Right lung (tissue), 5 donors: ENCODE measurements around the gene ANO1. TPM values are rescaled to one million over a fixed set of nuclear protein-coding genes. Genes with fewer than 3 reads are reported as not detected.
"Not testable (repeated sequence)": the region's sequence is repeated elsewhere in the genome, so short reads cannot be mapped to it uniquely, and the experiment has no call there.

ENCODE experiments used
- DNase-seq, 2 donors: peaks; one replicate each; pipeline ENCODE4 v3.0.0-alpha.2; 2013
- polyA plus RNA-seq, 5 donors: library from polyadenylated mRNA; unstranded; fragments of 120-200 nt; gene quantifications; one replicate each; pipeline versions ENCODE4 v1.2.1 to v1.2.3, GENCODE V29; 2013; ENCODE audit warnings: inconsistent platforms in 1 of 5, low replicate concordance in 1 of 5; ENCODE audit not compliant: insufficient read length in 5 of 5, insufficient read depth in 1 of 5

ANO1 gene
- polyA plus RNA-seq, 5 donors: 5.6 to 13.0 (median 7.4) TPM

DNA sequence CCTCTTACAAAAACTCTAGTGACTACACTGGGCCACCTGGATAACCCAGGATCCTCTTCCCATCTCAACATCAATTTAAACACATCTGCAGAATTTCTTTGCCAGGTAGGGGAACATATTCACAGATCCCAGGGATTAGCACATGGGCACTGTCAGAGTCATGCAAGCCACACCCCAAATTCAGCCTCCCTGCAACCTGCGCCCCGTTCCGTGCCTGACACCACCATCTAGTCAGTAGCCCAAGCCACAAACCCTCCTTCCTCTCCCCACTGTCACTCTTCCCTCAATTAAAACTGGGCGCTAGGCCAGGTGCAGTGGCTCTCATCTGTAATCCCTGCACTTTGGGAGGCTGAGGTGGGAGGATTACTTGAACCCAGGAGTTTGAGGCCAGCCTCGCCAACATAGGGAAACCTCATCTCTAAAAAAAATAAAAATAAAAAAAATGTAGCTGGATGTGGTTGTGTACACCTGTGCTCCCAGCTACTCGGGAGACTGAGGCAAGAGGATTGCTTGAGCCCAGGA, 131.3 kb downstream of the ANO1 start:
- no peak for DNase-seq

DNA sequence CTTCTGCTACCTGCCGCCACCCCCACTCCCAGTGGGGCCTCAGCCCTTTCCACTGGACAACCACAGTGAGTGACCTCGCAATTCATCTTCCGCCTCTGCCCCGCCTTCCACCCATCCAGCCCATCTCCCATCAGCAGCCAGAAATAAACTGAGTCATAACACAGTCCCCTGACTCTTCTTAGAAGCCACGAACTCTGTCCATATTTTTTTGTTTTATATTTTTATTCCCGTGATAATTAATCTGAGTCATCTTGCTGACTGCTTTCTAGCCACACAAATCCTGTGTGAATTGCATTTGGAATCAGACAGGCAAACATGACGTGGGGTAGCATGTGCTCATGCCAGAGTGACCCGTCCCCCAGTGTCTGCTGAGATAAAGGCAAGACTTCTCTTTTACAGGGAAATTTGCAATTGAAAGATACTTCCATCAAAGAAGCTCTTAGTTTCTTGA, 132.0 kb downstream of the ANO1 start:
- DNase-seq: no peak

DNA sequence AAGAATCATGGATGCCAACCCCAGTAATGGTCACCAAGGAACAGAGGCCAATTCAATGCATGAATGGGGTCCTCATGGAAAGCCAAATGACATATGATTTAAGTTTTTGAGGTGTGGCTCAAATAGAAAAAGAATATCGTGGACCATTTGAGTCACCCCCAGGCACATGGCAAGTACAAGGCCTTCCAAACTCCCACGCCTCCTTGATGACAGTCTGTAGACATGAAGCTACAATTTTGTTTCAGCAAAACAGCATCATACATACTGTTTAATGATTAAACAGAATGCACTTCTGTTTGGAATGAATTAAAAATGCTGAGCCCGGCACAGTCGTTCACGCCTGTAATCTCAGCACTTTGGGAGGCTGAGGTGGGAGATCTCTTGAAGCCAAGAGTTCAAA, 132.4 kb downstream of the ANO1 start:
- no peak for DNase-seq

DNA sequence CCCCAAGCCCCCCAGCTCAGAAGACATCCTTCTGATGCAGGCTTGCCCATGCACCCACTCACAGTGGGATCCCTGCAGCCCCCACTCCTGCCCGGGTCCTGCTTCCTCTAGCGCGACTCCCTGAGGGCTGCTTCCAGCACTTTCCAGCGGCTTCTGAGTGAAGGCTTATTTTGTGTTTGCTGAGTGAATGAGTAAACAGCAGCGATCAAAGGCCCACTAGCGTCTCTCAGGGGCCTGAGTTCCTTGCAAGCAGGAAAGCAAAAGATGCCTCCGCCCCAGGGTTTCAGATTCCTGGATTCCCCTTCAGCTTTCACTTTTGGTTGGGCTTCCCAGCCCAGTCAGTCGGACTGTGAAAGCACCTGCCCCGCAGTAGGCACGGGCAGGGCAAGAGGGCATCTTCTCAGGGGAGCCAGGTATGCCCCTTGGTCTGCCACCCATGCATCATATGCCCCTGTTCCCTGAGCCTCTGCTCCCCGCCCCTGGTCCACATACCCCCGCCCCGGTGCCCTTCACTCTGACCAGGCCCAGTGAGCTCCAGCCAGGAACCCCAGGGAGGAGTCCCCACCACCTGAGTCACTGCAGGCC, 134.2 kb downstream of the ANO1 start:
- no peak for DNase-seq

DNA sequence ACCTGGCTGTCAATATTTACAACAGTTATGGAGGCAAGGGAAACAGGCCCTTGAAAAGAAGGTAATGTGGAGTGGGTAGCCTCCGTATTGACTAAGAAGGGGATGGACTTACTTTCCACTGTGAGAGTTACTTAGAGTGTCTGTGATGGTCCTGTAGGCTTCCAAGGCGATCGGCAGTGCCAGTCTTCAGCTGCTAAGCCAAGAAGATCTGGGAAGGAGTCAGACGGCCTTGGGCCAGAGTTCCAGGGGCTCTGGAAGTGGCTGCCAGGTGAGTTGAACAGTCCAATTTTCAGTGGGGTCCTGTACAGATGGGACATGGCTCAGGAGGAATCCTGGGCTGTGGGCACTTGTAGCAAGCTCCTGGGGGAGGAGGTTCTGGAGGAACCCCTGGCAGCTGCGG, 139.3 kb downstream of the ANO1 start:
- not testable (repeated sequence) for DNase-seq

DNA sequence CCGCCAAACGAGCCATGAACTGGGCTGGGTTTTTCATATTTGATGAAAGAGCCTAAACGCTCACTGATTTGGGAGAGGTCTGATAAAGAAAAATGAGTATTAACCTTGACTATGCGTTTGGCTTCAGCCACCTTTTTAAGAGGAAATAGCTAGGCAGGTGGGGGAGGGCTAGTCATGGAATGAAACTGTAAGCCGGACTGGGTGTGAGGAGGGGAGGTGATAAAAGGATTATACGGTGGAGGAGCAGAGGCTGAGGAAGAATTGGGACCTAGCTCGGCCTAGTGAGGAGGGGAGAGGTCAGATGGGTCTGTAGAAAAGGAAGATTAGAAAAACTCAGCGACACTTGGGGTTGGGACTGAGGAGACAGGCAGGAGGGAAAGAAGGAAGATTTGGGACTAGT, 140.0 kb downstream of the ANO1 start:
- not testable (repeated sequence) for DNase-seq

DNA sequence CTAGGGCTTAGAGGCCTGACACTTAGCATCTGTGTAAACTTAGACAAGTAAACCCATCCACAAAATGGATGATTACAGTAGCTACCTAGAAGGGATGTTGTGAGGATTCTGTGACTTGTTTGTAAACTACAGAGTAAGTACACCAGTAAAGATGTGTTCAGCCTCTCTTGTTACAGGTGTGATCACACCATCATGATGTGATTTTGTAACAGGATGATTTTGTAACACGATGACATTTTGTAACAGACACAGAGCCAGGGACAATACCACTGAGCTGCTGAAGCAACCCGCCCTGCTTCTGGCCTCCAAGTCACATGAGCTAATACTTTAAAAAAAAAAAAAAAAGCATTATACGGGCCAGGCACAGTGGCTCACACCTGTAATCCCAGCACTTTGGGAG, 142.0 kb downstream of the ANO1 start:
- no peak for DNase-seq

DNA sequence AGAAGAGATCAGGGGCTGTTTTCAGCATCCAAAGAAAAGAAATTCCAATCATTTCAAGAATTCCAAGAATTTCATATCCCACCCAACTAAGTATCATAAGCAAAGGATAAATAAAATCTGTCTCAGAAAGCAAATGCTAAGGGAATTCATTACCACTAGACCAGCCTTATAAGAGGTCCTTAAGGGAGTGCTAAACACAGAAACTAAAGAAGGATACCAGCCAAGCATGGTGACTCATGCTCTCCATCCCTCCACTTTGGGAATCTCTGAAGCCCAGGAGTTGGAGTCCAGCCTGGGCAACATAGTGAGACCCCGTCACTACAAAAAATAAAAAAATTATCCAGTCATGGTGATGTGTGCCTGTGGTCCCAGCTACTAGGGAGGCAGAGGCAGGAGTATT, 142.8 kb downstream of the ANO1 start:
- DNase-seq: no peak

DNA sequence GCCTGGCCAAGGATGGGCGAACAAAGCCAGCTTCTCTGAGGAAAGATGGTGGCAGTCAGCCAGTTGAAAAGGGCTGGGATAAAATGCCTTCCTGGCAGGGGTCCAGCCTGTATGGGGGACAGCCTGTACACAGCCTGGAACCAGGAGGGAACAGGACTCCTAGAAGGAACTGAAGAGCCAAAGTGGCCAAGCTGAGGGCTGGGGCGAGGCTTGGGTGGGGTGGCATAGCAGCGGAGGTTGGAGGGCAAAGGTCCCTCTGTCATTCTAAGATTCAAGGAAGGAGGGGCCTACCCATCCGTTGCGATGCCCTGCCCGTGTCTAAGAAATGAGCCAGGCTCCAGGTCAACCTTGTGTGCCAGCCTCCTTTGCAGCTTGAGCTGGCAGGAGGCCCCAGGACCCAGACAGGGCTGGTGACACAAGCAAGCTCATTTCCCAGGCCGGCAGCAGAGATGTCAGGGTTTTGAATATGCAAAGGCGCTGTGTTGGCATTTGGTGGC, 147.6 kb downstream of the ANO1 start:
- no peak for DNase-seq

DNA sequence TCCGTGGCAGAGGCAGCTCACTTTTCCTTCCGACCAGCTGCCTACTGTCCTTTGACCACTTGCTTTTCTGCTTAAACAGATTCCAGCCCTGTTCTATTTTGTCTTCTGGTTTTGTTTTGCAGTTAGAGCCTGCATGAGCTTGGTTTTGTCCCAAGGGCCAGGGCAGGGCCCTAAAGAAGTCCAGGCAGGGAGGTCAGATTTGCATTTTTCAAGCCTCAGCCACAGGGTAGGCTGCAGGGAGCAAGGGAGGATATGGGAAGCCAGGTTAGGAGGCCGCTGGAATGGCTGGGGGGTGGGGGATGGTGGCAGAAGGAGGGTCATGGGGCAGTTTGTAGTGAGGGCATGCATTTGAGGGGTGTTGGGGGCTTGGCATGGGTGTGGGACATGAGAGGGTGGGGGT, 148.1 kb downstream of the ANO1 start:
- DNase-seq: no peak

DNA sequence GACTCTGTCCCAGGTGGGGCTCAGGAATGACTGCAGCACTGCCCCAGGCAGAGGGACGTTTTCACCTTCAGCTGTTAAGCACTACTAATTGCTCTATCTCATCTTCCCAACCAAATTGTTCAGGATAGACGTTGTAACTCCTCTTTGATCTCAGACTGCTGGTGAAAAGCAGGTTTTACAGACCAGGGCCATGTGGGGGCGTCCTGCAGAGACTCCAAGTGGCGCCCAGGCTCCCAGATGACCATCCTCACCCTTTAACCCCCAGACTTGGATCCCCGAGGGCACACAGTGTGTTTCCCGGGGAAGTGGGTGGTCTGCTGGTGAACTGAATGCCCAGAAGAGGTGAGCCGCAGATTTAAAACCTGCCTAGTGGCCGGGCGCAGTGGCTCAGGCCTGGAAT, 148.8 kb downstream of the ANO1 start:
- no peak for DNase-seq

DNA sequence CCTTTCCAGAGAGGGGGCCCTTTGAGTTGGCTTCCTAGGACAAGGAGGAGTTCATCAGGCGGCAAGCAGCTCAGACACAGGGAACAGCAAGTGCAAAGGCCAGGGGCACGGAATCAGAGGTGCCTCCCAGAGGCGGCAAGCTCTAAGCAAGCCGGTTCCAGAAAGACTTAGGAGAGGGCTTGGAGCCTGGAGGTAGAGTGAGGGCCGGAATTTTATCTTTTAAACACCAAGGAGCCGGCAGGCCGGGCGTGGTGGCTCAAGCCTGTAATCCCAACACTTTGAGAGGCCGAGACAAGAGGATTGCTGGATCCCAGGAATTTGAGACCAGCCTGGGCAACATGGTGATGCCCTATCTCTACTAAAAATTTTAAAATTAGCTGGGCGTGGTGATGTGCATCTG, 151.6 kb downstream of the ANO1 start:
- no peak for DNase-seq

DNA sequence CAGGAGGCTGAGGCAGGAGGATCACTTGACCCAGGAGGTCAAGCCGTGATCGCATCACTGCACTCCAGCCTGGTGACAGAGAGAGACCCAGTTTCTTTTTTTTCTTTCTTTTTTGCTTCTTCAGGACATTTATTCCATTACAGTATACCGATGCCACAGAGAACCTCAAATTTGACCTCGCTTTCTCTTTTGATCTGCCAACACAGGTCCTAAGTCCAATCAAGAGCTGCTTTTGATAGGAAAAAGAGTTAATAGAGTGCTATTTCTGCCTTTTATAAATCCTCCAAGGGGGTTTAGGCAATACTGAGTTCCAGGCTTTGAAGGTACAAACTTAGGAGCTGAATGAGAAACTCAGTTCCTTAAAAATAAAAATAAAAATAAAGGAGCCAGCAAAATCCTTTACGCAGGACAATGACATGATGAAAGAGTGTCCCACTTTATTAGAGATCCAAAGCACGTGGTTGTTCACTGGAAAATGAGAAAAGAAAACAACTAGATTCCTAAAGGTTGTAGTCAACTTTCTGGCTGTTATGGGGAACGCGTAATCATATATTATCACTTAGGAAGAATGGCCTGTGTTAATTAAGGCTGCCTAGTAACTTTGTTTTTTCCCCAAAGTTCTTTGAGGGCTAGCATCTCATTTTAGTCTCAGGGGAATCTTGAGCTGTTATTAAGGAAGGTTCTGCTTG, 152.2 kb downstream of the ANO1 start:
- no peak for DNase-seq

DNA sequence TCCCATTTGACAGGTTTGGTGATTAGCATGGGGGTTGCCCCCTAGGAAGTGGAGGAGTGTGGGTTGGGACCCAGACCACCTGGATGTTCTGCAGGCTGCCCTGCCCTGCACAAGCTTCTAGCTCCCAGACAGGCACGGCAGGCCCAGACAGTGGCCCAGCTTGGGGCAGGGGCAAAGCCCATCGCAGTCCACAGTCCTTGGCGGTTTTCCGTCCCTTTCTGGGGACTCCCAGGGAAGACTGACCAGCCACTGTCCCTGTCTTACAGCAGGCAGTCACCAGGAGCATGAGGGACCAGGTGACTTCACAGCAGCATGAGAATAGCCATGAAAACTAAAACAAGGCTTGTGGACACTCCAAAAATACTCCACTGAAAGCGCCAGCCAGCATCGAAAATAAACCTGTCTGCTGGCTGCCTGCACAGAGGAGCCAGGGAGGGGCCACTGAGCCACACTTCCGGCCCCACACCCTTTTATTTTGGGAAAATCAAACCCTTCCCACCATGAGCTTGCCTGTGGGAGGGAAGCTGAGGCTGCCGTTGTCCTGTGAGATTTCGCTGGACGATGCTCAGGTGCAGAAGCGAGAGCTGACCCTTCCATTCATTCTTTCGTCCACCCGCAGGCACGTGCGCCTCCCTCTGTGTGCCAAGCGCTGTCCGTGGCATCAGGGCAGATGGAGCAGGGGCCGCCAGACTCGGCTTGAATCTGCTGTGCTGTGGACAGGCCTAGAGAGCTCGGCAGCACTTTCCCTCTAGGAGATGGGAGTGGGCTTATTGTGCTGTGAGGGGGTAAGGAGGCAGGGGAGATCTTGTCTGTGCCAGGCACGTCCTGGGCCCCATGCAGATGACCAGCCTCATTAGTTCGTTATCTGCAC, 153.0 kb downstream of the ANO1 start:
- DNase-seq: no peak

DNA sequence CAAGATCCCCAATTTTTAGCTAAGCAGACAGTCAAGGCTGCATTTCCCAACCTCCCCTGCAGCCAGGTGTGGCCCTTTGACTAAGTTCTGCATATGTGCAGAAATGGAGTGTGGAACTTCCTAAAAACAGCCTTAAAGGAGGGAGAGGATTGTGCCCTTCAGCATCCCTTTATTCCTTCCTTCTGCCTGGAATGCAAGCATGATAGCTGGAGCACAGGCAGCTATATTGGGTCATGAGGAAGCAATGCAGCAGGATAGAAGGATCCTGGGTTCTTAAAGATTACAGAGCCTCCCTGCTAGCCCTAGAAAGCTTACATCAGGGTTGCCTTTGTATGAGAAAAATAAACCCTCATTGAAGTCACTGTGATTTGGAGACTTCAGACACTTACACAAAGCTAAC, 154.9 kb downstream of the ANO1 start:
- DNase-seq: no peak

DNA sequence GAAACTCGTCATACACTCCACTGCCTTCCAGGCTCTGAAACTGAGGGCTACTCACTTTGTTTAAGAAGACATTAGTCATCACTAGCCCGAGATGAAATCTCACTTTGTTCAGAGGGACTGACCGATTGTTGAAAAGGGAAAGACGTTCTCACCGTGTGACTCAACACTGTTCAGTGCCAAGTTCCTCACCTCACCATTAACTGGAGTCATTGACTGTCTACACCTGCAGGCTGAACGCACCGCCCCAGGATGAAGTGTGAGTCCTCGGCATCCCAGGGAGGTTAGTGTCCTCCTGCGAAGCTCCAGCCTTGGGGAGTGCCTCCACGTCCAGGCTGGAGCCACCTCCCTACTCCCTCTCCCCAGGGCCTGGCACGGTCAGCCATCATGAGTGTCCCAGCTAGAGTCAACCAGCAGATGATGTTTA, 155.4 kb downstream of the ANO1 start:
- DNase-seq: no peak

DNA sequence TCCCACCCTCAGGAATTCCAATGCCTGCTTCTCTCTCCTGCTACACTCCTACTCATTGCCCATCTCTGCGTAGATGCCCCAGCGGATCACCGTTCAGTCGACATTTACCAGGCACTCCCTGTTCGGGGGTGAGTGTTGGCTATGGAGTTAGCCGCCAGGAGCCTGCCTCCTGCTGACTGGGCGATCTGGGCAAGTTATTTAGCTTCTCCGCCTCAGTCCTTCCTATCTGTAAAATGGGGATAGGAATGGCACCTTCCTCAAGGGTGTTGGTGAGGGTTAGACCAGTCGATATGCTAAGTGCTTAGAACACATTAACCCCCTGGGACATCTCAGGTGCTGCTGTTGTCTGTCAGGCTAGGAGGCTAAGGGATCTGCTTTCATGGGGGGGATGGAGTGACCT, 155.8 kb downstream of the ANO1 start:
- no peak for DNase-seq

Other genes starting within 250 kb of the ANO1 start
- gene FADD, start 125.0 kb downstream of the ANO1 start, polyA plus RNA-seq: 10 to 100 TPM; 11.2 to 17.1 (median 12.5) TPM
- 10 to 100 TPM; 39.4 to 55.0 (median 46.9) TPM for gene PPFIA1, start 192.4 kb downstream of the ANO1 start, polyA plus RNA-seq